Stimulated activated effector memory CD8-positive, alpha-beta T cell treated with anti-CD3 and anti-CD28 coated beads, Interleukin-12 subunit alpha, Interleukin-12 subunit beta, amount 100 ng/mL, for 72 hours (primary cell): Measurements from ENCODE around the gene CAPN14.
A peak's percentile ranks its signal among the peaks of the same experiment; 100 is the strongest.

Experiments
- ATAC-seq: fragments of 150-1000 bp; cut with Tn5 transposase; 2 replicates; pipeline ENCODE4 v1.10.0; 2021
- DNase-seq, 2 donors: peaks; one replicate each; pipeline ENCODE4 v3.0.0; 2021 to 2022; ENCODE audit warnings: low spot score in 2 of 2
- H3K27ac Mint-ChIP-seq: one replicate; pipeline ENCODE4 v1.8.0; 2022; ENCODE audit warnings: mild to moderate bottlenecking, mixed read lengths
- H3K36me3 Mint-ChIP-seq: one replicate; pipeline ENCODE4 v1.8.0; 2022; ENCODE audit warnings: mild to moderate bottlenecking, mixed read lengths
- H3K4me1 Mint-ChIP-seq: one replicate; pipeline ENCODE4 v1.8.0; 2022; ENCODE audit warnings: mixed read lengths
- H3K4me3 Mint-ChIP-seq: one replicate; pipeline ENCODE4 v1.8.0; 2022; ENCODE audit warnings: mild to moderate bottlenecking, mixed read lengths
- H3K9me3 Mint-ChIP-seq: one replicate; pipeline ENCODE4 v1.8.0; 2022; ENCODE audit warnings: mixed read lengths

CAPN14 gene

GRCh38 chr2:31235504-31235902 is 18.2 kb upstream of the CAPN14 start:
- H3K4me3 Mint-ChIP-seq, result peak overlapping the region; percentile 66
- no peak overlapping the region for H3K27ac Mint-ChIP-seq
- ATAC-seq, result no peak
- no peaks in the 10 kb centered on the region for H3K9me3 Mint-ChIP-seq
- H3K36me3 Mint-ChIP-seq, result no peaks in the 10 kb centered on the region
- H3K4me1 Mint-ChIP-seq, result peaks cover 19% of the 10 kb centered on the region
- DNase-seq, result no peak

- ATAC-seq (no peak), DNase-seq (no peak)
- H3K27ac Mint-ChIP-seq, result no peak overlapping the region
- H3K4me1 Mint-ChIP-seq, result peaks cover 19% of the 10 kb centered on the region
- H3K36me3 Mint-ChIP-seq, result no peaks in the 10 kb centered on the region
- no peaks in the 10 kb centered on the region for H3K9me3 Mint-ChIP-seq
- peak overlapping the region; percentile 66 for H3K4me3 Mint-ChIP-seq
Observed at GRCh38 chr2:31234683-31235503, 17.6 kb upstream of the CAPN14 start.

GRCh38 chr2:31233741-31234682 is 16.7 kb upstream of the CAPN14 start, which contains the start of gene EHD3:
Gene EHD3 (plus strand): TSS chr2:31234152. CDS start chr2:31234622, 470 bp downstream.
- no peak within 1 kb of the TSS for H3K27ac Mint-ChIP-seq
- H3K9me3 Mint-ChIP-seq, result no peaks in the 10 kb centered on the region
- ATAC-seq (peak; percentile 98), DNase-seq (peak; percentile 69 to 89)
- H3K36me3 Mint-ChIP-seq, result no peaks in the 10 kb centered on the region
- peak within 1 kb of the TSS; percentile 66 for H3K4me3 Mint-ChIP-seq
- peaks cover 19% of the 10 kb centered on the region for H3K4me1 Mint-ChIP-seq

- no peak overlapping the region for H3K27ac Mint-ChIP-seq
Observed at GRCh38 chr2:31233231-31233630, 15.9 kb upstream of the CAPN14 start.

GRCh38 chr2:31232586-31232985 is 15.3 kb upstream of the CAPN14 start:
- Mint-ChIP-seq H3K4me3 (no peak overlapping the region), H3K27ac (no peak overlapping the region)
- no peak for ATAC-seq

More at GRCh38 chr2:31233231-31233630, 15.9 kb upstream of the CAPN14 start:
- peak overlapping the region; percentile 66 for H3K4me3 Mint-ChIP-seq
- H3K4me1 Mint-ChIP-seq, result peaks cover 19% of the 10 kb centered on the region
- no peaks in the 10 kb centered on the region for H3K36me3 Mint-ChIP-seq
- DNase-seq, result no peak
- no peak for ATAC-seq
- no peaks in the 10 kb centered on the region for H3K9me3 Mint-ChIP-seq

GRCh38 chr2:31231571-31232302 is 14.4 kb upstream of the CAPN14 start:
- Mint-ChIP-seq H3K9me3 (no peaks in the 10 kb centered on the region), H3K36me3 (no peaks in the 10 kb centered on the region), H3K4me1 (peaks cover 15% of the 10 kb centered on the region), H3K27ac (no peak overlapping the region), H3K4me3 (no peak overlapping the region)
- ATAC-seq (no peak), DNase-seq (no peak)

More at GRCh38 chr2:31232586-31232985, 15.3 kb upstream of the CAPN14 start:
- no peaks in the 10 kb centered on the region for H3K36me3 Mint-ChIP-seq
- peaks cover 19% of the 10 kb centered on the region for H3K4me1 Mint-ChIP-seq
- H3K9me3 Mint-ChIP-seq, result no peaks in the 10 kb centered on the region
- no peak for DNase-seq

- no peaks in the 10 kb centered on the region for H3K9me3 Mint-ChIP-seq
- ATAC-seq, result no peak
- DNase-seq, result no peak
- no peaks in the 10 kb centered on the region for H3K36me3 Mint-ChIP-seq
- H3K4me1 Mint-ChIP-seq, result peaks cover 14% of the 10 kb centered on the region
- no peak overlapping the region for H3K4me3 Mint-ChIP-seq
- H3K27ac Mint-ChIP-seq, result no peak overlapping the region
Observed at GRCh38 chr2:31230751-31231150, 13.4 kb upstream of the CAPN14 start.

- Mint-ChIP-seq H3K4me3 (no peak overlapping the region), H3K9me3 (no peaks in the 10 kb centered on the region), H3K4me1 (peaks cover 8% of the 10 kb centered on the region), H3K27ac (no peak overlapping the region), H3K36me3 (no peaks in the 10 kb centered on the region)
- DNase-seq, result no peak
- no peak for ATAC-seq
Observed at GRCh38 chr2:31228717-31229116, 11.4 kb upstream of the CAPN14 start.

GRCh38 chr2:31227711-31228125 is 10.4 kb upstream of the CAPN14 start:
- no peaks in the 10 kb centered on the region for H3K9me3 Mint-ChIP-seq
- ATAC-seq, result no peak
- no peak overlapping the region for H3K4me3 Mint-ChIP-seq

GRCh38 chr2:31227110-31227509 is 9.8 kb upstream of the CAPN14 start:
- H3K36me3 Mint-ChIP-seq, result no peaks in the 10 kb centered on the region
- no peaks in the 10 kb centered on the region for H3K4me1 Mint-ChIP-seq
- H3K27ac Mint-ChIP-seq, result no peak overlapping the region
- no peak for ATAC-seq
- no peak for DNase-seq
- H3K9me3 Mint-ChIP-seq, result no peaks in the 10 kb centered on the region
- no peak overlapping the region for H3K4me3 Mint-ChIP-seq

More at GRCh38 chr2:31227711-31228125, 10.4 kb upstream of the CAPN14 start:
- no peaks in the 10 kb centered on the region for H3K4me1 Mint-ChIP-seq
- no peak for DNase-seq
- no peaks in the 10 kb centered on the region for H3K36me3 Mint-ChIP-seq
- H3K27ac Mint-ChIP-seq, result no peak overlapping the region

- H3K9me3 Mint-ChIP-seq, result no peaks in the 10 kb centered on the region
- no peak for ATAC-seq
- H3K4me3 Mint-ChIP-seq, result no peak overlapping the region
Observed at GRCh38 chr2:31226266-31226665, 9.0 kb upstream of the CAPN14 start.

GRCh38 chr2:31223749-31224148 is 6.4 kb upstream of the CAPN14 start:
- H3K9me3 Mint-ChIP-seq, result no peaks in the 10 kb centered on the region
- H3K4me3 Mint-ChIP-seq, result no peak overlapping the region
- no peak for ATAC-seq
- DNase-seq, result no peak
- no peak overlapping the region for H3K27ac Mint-ChIP-seq
- peaks cover 5% of the 10 kb centered on the region for H3K4me1 Mint-ChIP-seq
- no peaks in the 10 kb centered on the region for H3K36me3 Mint-ChIP-seq

More at GRCh38 chr2:31226266-31226665, 9.0 kb upstream of the CAPN14 start:
- Mint-ChIP-seq H3K27ac (no peak overlapping the region), H3K36me3 (no peaks in the 10 kb centered on the region), H3K4me1 (peaks cover 4% of the 10 kb centered on the region)
- DNase-seq, result no peak

- no peak overlapping the region for H3K4me3 Mint-ChIP-seq
- DNase-seq (no peak), ATAC-seq (no peak)
- H3K4me1 Mint-ChIP-seq, result peaks cover 5% of the 10 kb centered on the region
- H3K9me3 Mint-ChIP-seq, result no peaks in the 10 kb centered on the region
- no peak overlapping the region for H3K27ac Mint-ChIP-seq
- H3K36me3 Mint-ChIP-seq, result no peaks in the 10 kb centered on the region
Observed at GRCh38 chr2:31223026-31223425, 5.7 kb upstream of the CAPN14 start.

GRCh38 chr2:31222071-31222470 is 4.8 kb upstream of the CAPN14 start:
- peaks cover 12% of the 10 kb centered on the region for H3K4me1 Mint-ChIP-seq
- no peak overlapping the region for H3K27ac Mint-ChIP-seq
- no peak overlapping the region for H3K4me3 Mint-ChIP-seq
- DNase-seq (no peak), ATAC-seq (no peak)
- H3K36me3 Mint-ChIP-seq, result no peaks in the 10 kb centered on the region
- H3K9me3 Mint-ChIP-seq, result no peaks in the 10 kb centered on the region

- H3K4me3 Mint-ChIP-seq, result no peak overlapping the region
- DNase-seq (no peak), ATAC-seq (peak; percentile 22)
- no peaks in the 10 kb centered on the region for H3K36me3 Mint-ChIP-seq
- no peak overlapping the region for H3K27ac Mint-ChIP-seq
- no peaks in the 10 kb centered on the region for H3K9me3 Mint-ChIP-seq
- peaks cover 17% of the 10 kb centered on the region for H3K4me1 Mint-ChIP-seq
Observed at GRCh38 chr2:31221544-31221943, 4.2 kb upstream of the CAPN14 start.
